HG02571 (cell line): Measurements from ENCODE around the gene PHACTR3.

ENCODE experiments used
- ATAC-seq: cut with Tn5 transposase; IDR thresholded peaks from one replicate; pipeline ENCODE4 v1.9.1; 2021; ENCODE audit warnings: mild to moderate bottlenecking, moderate library complexity; ENCODE audit not compliant: unreplicated experiment

Gene PHACTR3

GRCh38 chr20:59746155-59746554 is 141.8 kb downstream of the PHACTR3 start:
- ATAC-seq: no peak

GRCh38 chr20:59747671-59748515 is 143.6 kb downstream of the PHACTR3 start:
- ATAC-seq: no peak

- ATAC-seq: no peak
Observed at GRCh38 chr20:59748619-59749191, 144.4 kb downstream of the PHACTR3 start.

GRCh38 chr20:59749301-59749700 is 145.0 kb downstream of the PHACTR3 start:
- ATAC-seq: no peak

- ATAC-seq: no peak
Observed at GRCh38 chr20:59750209-59750840, 146.0 kb downstream of the PHACTR3 start.

GRCh38 chr20:59751075-59751711 is 146.9 kb downstream of the PHACTR3 start:
- no peak for ATAC-seq

GRCh38 chr20:59752101-59752586 is 147.8 kb downstream of the PHACTR3 start:
- ATAC-seq: peak; percentile 65

- peak; percentile 35 for ATAC-seq
Observed at GRCh38 chr20:59752704-59753460, 148.5 kb downstream of the PHACTR3 start.

GRCh38 chr20:59753836-59754235 is 149.5 kb downstream of the PHACTR3 start:
- no peak for ATAC-seq

GRCh38 chr20:59754551-59754950 is 150.2 kb downstream of the PHACTR3 start:
- no peak for ATAC-seq

GRCh38 chr20:59756241-59756640 is 151.9 kb downstream of the PHACTR3 start:
- ATAC-seq: no peak

- no peak for ATAC-seq
Observed at GRCh38 chr20:59764037-59764436, 159.7 kb downstream of the PHACTR3 start.

- ATAC-seq: no peak
Observed at GRCh38 chr20:59765599-59766177, 161.3 kb downstream of the PHACTR3 start.

GRCh38 chr20:59767656-59768055 is 163.3 kb downstream of the PHACTR3 start:
- ATAC-seq: no peak

- no peak for ATAC-seq
Observed at GRCh38 chr20:59770270-59770669, 165.9 kb downstream of the PHACTR3 start.

GRCh38 chr20:59770851-59771250 is 166.5 kb downstream of the PHACTR3 start:
- no peak for ATAC-seq

GRCh38 chr20:59771506-59772372 is 167.4 kb downstream of the PHACTR3 start:
- no peak for ATAC-seq

GRCh38 chr20:59772373-59772705 is 168.0 kb downstream of the PHACTR3 start:
- no peak for ATAC-seq
